ENCODE results near the gene RBBP8NL. TPM values are rescaled to one million over a fixed set of nuclear protein-coding genes. Genes with fewer than 3 reads are reported as not detected.

Gene RBBP8NL
- total RNA-seq, 2 experiments from 2014 or later: not detected

- Mint-ChIP-seq H3K36me3 (ENCODE audit: low read depth) (peaks cover 27% of the 10 kb centered on the region), H3K4me1 (ENCODE audit: low read depth) (peaks cover 34% of the 10 kb centered on the region), H3K27ac (peak overlapping the region; percentile 85), H3K27me3 (no peaks in the 10 kb centered on the region), H3K9me3 (peaks cover 4% of the 10 kb centered on the region), H3K4me3 (peak overlapping the region; percentile 47)
- no peaks in the 10 kb centered on the region for H3K36me3 ChIP-seq (ENCODE audit: insufficient read depth, low read length)
- POLR2A ChIA-PET: interaction anchor here (1.0 kb wide), 1 partner anchor 371 kb away, joined by 6 read pairs; no protein-coding TSS in a partner anchor
- DNase-seq: no peak
- TF ChIP-seq, protein P1, sequence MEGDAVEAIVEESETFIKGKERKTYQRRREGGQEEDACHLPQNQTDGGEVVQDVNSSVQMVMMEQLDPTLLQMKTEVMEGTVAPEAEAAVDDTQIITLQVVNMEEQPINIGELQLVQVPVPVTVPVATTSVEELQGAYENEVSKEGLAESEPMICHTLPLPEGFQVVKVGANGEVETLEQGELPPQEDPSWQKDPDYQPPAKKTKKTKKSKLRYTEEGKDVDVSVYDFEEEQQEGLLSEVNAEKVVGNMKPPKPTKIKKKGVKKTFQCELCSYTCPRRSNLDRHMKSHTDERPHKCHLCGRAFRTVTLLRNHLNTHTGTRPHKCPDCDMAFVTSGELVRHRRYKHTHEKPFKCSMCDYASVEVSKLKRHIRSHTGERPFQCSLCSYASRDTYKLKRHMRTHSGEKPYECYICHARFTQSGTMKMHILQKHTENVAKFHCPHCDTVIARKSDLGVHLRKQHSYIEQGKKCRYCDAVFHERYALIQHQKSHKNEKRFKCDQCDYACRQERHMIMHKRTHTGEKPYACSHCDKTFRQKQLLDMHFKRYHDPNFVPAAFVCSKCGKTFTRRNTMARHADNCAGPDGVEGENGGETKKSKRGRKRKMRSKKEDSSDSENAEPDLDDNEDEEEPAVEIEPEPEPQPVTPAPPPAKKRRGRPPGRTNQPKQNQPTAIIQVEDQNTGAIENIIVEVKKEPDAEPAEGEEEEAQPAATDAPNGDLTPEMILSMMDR (IDR thresholded peaks at IDR 0.05): no peak
- H3K27ac ChIP-seq (ENCODE audit: low read depth in 1 of 2, low read length in 2 of 2): no peak overlapping the region
- CTCF ChIA-PET: interaction anchor here (0.9 to 1.7 kb wide), 4 partner anchors 14 to 371 kb away, joined by 4 to 9 read pairs (median 5); no protein-coding TSS in a partner anchor
- H3K4me1 ChIP-seq (ENCODE audit: insufficient read depth, low read length): peaks cover 20% of the 10 kb centered on the region
- no peaks in the 10 kb centered on the region for H3K27me3 ChIP-seq (ENCODE audit: control insufficient read depth in 1 of 2, insufficient read depth in 2 of 2, low read length in 2 of 2)
- no peak overlapping the region for H3K4me3 ChIP-seq (ENCODE audit: low read length)
- H3K9me3 ChIP-seq (ENCODE audit: control insufficient read depth in 1 of 2, insufficient read depth in 1 of 2, low read length in 2 of 2): no peaks in the 10 kb centered on the region
- intact Hi-C loops (cut with DNase I, micrococcal nuclease): loop anchor here (1.0 to 10.0 kb wide), 4 partner anchors 80 to 833 kb away; partner anchors contain the start of genes ADRM1 (in 2 of the 2), MRGBP (in 1 of the 2) and YTHDF1 (in 1 of the 2)
- no peak for ATAC-seq (ENCODE audit: poor library complexity)
Observed at GRCh38 chr20:62381842-62382241, 45.5 kb downstream of the RBBP8NL start.

DNA sequence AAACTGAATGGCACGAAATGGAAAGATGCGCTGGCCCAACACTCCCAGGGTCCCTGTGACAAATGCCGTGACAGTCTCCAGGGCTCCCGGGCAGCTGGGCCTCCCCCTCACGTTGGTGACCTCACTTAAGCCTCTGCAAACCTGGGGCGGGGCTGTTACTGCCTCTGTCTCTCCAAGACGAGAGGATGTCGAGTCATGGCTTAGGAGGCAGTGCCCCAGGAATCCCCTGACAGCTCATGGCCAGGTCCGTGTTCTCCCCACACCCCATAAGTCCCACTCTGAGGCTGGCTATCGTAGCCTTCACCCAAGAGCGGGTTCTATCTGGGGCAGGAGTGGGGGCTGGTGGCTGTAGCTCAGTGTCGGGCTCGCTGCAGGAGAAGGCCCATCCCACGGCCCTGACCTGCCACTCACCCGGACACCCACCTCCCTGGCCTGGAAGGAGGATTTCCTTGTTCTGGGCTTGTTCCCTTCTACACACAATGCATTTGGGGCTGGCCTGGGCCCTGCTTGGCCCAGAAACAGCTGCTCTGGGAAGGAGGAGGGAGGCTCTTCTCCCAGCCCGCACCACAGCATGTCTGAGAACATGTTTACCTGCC, 46.0 kb downstream of the RBBP8NL start:
- intact Hi-C loops (cut with DNase I, micrococcal nuclease): loop anchor here (10.0 kb wide), 2 partner anchors 414 to 834 kb away; partner anchors contain the start of genes MRGBP (in 1 of the 2) and YTHDF1 (in 1 of the 2)
- CTCF ChIA-PET: no interaction called here

DNA sequence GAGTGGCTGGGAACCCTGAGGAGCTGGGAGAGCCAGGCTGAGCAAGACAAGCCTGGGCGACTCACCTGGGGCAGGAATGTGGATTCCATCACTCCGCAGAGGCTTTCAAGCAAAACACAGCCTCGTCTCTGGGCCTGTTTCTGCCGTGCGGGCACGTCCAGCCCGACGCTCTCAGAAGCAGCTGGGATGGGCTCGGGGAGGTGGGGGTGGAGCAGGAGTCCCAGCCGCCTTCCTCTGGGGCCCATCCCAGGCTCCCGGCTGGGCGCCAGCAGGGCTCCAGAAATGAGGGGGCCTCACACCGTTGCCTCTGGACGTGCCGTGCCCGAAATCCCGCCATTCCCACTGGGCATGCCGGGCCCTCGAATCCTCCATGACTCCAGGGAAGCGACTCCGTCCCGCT, 49.1 kb downstream of the RBBP8NL start:
- no peaks in the 10 kb centered on the region for H3K36me3 ChIP-seq (ENCODE audit: insufficient read depth, low read length)
- POLR2A ChIA-PET: no interaction called here
- H3K27ac Mint-ChIP-seq: no peak overlapping the region
- no peak overlapping the region for H3K4me3 Mint-ChIP-seq
- no peak for DNase-seq
- no peak for ATAC-seq (ENCODE audit: poor library complexity)
- no peaks in the 10 kb centered on the region for H3K27me3 Mint-ChIP-seq
- H3K27ac ChIP-seq (ENCODE audit: low read depth in 1 of 2, low read length in 2 of 2): no peak overlapping the region
- peaks cover 14% of the 10 kb centered on the region for H3K36me3 Mint-ChIP-seq (ENCODE audit: low read depth)
- no peaks in the 10 kb centered on the region for H3K27me3 ChIP-seq (ENCODE audit: control insufficient read depth in 1 of 2, insufficient read depth in 2 of 2, low read length in 2 of 2)
- CTCF ChIA-PET: no interaction called here
- intact Hi-C loops (cut with DNase I, micrococcal nuclease): no loop called here
- TF ChIP-seq, protein P1 (IDR thresholded peaks at IDR 0.05): no peak
- peaks cover 14% of the 10 kb centered on the region for H3K4me1 Mint-ChIP-seq (ENCODE audit: low read depth)
- peaks cover 7% of the 10 kb centered on the region for H3K4me1 ChIP-seq (ENCODE audit: insufficient read depth, low read length)
- H3K9me3 ChIP-seq (ENCODE audit: control insufficient read depth in 1 of 2, insufficient read depth in 1 of 2, low read length in 2 of 2): no peaks in the 10 kb centered on the region
- peaks cover 4% of the 10 kb centered on the region for H3K9me3 Mint-ChIP-seq
- no peak overlapping the region for H3K4me3 ChIP-seq (ENCODE audit: low read length)

More for the DNA sequence above, 46.0 kb downstream of the RBBP8NL start:
- H3K4me3 ChIP-seq (ENCODE audit: low read length): no peak overlapping the region
- no peak overlapping the region for H3K4me3 Mint-ChIP-seq
- H3K9me3 ChIP-seq (ENCODE audit: control insufficient read depth in 1 of 2, insufficient read depth in 1 of 2, low read length in 2 of 2): no peaks in the 10 kb centered on the region
- H3K27ac Mint-ChIP-seq: peak overlapping the region; percentile 85
- ATAC-seq (ENCODE audit: poor library complexity): no peak
- peaks cover 4% of the 10 kb centered on the region for H3K9me3 Mint-ChIP-seq
- no peaks in the 10 kb centered on the region for H3K27me3 ChIP-seq (ENCODE audit: control insufficient read depth in 1 of 2, insufficient read depth in 2 of 2, low read length in 2 of 2)
- H3K4me1 ChIP-seq (ENCODE audit: insufficient read depth, low read length): peaks cover 19% of the 10 kb centered on the region
- H3K27ac ChIP-seq (ENCODE audit: low read depth in 1 of 2, low read length in 2 of 2): no peak overlapping the region
- POLR2A ChIA-PET: no interaction called here
- H3K36me3 ChIP-seq (ENCODE audit: insufficient read depth, low read length): no peaks in the 10 kb centered on the region
- peaks cover 34% of the 10 kb centered on the region for H3K4me1 Mint-ChIP-seq (ENCODE audit: low read depth)
- TF ChIP-seq, protein P1 (IDR thresholded peaks at IDR 0.05): no peak
- no peaks in the 10 kb centered on the region for H3K27me3 Mint-ChIP-seq
- no peak for DNase-seq
- peaks cover 25% of the 10 kb centered on the region for H3K36me3 Mint-ChIP-seq (ENCODE audit: low read depth)

Data from CD4-positive, alpha-beta T cell (primary cell).